Astrocyte of the cerebellum (primary cell): Measurements from ENCODE around the gene RIMS1.

ENCODE experiments used
- DNase-seq: peaks from one replicate; pipeline ENCODE4 v3.0.0-alpha.2; 2011; ENCODE audit warnings: low read depth
- H3K4me3 ChIP-seq: 2 replicates; pipeline ENCODE4 v1.5.1; 2011; ENCODE audit warnings: mild to moderate bottlenecking, low read depth, low read length, moderate library complexity
- CTCF ChIP-seq: IDR thresholded peaks from 2 replicates; pipeline ENCODE4 v1.5.1; 2012; ENCODE audit warnings: low read length, low read depth, moderate library complexity, mild to moderate bottlenecking; ENCODE audit errors: missing control alignments
- in situ Hi-C: cut with HindIII; loops from 2 replicates; pipeline ENCODE4 v1.10.0; 2017; ENCODE audit warnings: low sequenced_read_pairs

RIMS1 gene

DNA sequence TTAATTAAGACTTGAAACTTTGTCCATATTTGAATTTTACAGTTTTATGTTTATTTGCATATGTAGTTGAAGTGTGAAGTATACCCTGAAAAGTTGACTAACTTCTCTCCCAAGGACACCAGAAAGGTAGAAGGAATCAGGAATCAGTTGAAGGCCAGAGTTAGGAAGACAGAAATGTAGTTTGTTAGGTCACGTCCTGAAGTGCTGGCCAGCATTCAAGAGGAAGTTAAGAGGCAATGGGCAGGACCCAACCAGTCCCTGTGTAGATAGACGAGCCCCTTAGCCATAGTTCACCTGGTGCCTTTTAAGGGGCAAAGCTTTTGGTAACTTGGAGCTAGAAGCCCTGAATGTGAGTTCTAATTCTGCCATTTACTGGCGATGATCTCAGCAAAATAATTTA is 485.1 kb downstream of the RIMS1 start:
- no peak for DNase-seq
- no peak for TF ChIP-seq CTCF
- no peak overlapping the region for H3K4me3 ChIP-seq
- in situ Hi-C loops: no loop called here

GRCh38 chr6:72374172-72374571 is 487.8 kb downstream of the RIMS1 start:
- DNase-seq: no peak
- no peak for TF ChIP-seq CTCF
- in situ Hi-C loops: no loop called here
- H3K4me3 ChIP-seq: no peak overlapping the region

GRCh38 chr6:72374857-72375256 is 488.5 kb downstream of the RIMS1 start:
- in situ Hi-C loops: no loop called here
- H3K4me3 ChIP-seq: no peak overlapping the region
- no peak for TF ChIP-seq CTCF
- no peak for DNase-seq

DNA sequence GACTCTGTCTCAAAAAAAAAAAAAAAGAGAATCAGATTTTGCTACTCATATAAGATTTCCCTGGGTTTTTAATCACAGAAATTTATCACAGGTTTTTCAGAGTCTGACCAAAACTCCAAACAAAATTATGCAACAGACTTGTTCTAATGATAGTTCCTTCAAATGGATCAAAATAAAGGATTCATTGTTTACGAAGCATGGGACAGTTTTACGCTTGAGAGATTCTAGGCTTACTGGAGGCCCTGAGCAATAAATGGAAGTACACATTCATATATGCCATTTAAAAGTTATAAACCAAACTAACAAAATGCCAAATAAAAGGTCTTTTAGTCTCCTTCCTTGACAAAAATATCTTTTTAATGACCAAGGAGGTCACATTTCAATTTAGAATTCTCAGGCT is 490.4 kb downstream of the RIMS1 start:
- no peak for DNase-seq
- in situ Hi-C loops: no loop called here
- no peak for TF ChIP-seq CTCF
- H3K4me3 ChIP-seq: no peak overlapping the region

DNA sequence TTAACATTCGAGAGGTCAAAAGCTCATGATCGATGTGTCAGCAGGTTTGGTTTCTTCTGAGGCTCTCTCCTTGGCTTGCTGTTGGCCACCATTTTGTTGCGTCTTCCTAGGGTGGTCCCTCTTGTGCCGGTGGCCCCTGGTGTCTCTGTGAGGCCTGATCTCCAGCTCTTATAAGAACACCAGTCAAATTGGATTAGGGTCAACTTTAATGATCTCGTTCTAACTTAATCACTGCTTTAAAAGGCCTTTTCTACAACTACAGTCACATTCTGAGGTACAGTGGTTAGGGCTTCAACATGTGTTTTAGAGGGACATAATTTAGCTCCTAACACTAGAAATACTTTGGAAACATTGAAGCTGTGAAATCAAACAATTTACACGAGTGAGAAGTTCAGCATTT is 494.7 kb downstream of the RIMS1 start:
- H3K4me3 ChIP-seq: no peak overlapping the region
- no peak for DNase-seq
- in situ Hi-C loops: no loop called here
- no peak for TF ChIP-seq CTCF

DNA sequence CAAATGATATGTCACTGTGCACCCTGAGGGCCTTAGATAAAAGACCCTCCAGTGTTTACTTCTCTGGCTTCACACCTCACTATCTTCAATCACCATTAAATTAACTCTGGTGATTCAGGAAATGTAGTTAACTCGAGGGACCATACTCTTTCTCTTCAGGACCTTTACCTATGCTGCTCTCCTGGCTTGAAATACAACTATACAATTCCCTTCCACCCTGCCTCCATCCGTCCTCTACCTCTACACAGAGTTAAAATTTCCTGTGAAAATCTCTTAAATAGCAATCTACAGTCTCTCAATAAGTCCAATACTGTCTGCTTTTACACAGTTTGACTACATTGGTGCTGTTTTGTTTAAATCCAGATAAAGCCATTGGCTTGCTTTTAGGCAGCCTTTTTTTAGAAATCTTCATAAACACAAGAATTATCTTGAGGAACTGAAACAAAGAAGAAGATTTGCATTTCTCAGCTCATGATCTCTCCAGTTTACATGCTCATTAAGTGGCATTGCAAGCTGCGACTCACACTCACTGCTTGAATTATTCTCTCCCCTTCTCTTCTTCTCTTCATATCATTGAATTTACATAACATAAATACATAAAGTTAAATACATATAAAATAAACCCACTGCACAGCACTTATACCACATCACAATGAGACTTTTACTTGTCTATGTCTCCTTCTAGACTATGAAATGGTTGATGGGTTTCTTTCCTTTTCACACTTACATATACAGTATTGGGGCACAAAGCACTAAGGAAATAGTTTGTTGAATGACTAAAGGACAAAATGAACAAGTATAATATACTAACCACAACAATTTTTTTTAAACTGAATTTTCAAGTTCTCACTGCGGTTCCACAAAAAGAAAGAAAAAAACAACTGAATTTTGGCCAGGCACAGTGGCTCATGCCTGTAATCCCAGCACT is 496.5 kb downstream of the RIMS1 start:
- H3K4me3 ChIP-seq: no peak overlapping the region
- no peak for TF ChIP-seq CTCF
- DNase-seq: no peak
- in situ Hi-C loops: no loop called here

- in situ Hi-C loops: no loop called here
- no peak for DNase-seq
- no peak overlapping the region for H3K4me3 ChIP-seq
Measured at GRCh38 chr6:72386324-72386723, 500.0 kb downstream of the RIMS1 start.

More at GRCh38 chr6:72386324-72386723, 500.0 kb downstream of the RIMS1 start:
- no peak for TF ChIP-seq CTCF
